ENCODE measurements around the gene ST8SIA6. TPM values are rescaled to one million over a fixed set of nuclear protein-coding genes. Genes with fewer than 3 reads are reported as not detected.
"Not testable (repeated sequence)": the region's sequence is repeated elsewhere in the genome, so short reads cannot be mapped to it uniquely, and the experiment has no call there.

The ST8SIA6 gene
- total RNA-seq (2014; rRNA removed; shearing (Covaris generic)), result not detected in 2 replicates
- total RNA-seq (2022), result not detected in 2 replicates
- not detected for Bru-seq, nascent RNA
- BruChase-seq, experiment 1, labeled RNA remaining after a 6-hour chase, result percentile 3 among the genes with signal in this experiment
- BruChase-seq, experiment 2, labeled RNA remaining after a 2-hour chase, result percentile 1 among the genes with signal in this experiment
- long read RNA-seq, result 0 reads

GRCh38 chr10:17454161-17455014, at the start of gene ST8SIA6:
Gene ST8SIA6, minus strand, starts transcription at chr10:17454595. Its CDS starts 340 bp downstream, at chr10:17454255.
- intact Hi-C loops (cut with micrococcal nuclease; ENCODE audit: unreplicated experiment), result no loop called here
- BruUV-seq (replicated peaks), result no TSS peak
- Histone ChIP-seq H3K27ac (ENCODE audit: low read depth, low read length, poor library complexity, severe bottlenecking) (no peak within 1 kb of the TSS), H3K4me1 (ENCODE audit: insufficient read depth, low read length, poor library complexity, severe bottlenecking) (no peaks in the 10 kb centered on the region), H4K20me1 (ENCODE audit: insufficient read depth, low read length) (no peaks in the 10 kb centered on the region), H2AFZ (ENCODE audit: low read length) (no peak within 1 kb of the TSS), H3K9me2 (ENCODE audit: insufficient read depth, low read length) (no peaks in the 10 kb centered on the region), H3K79me2 (ENCODE audit: insufficient read depth, low read depth, low read length) (no peaks in the 10 kb centered on the region), H3K4me3 (ENCODE audit: low read depth, low read length, poor library complexity, severe bottlenecking) (no peak within 1 kb of the TSS), H3K4me2 (ENCODE audit: low read length) (no peak within 1 kb of the TSS), H3K36me3 (ENCODE audit: insufficient read depth, low read length) (no peaks in the 10 kb centered on the region), H3K9me3 (ENCODE audit: low read length) (no peaks in the 10 kb centered on the region)
- DNase-seq (ENCODE audit: low spot score), result no peak
- TF ChIP-seq CTCF (conservative IDR thresholded peaks at IDR 0.05; ENCODE audit: low read length) (no peak), EZH2phosphoT487 (IDR thresholded peaks at IDR 0.05; ENCODE audit: borderline replicate concordance, low read depth, low read length) (no peak)
- POLR2A ChIA-PET, result interaction anchor here (0.5 to 0.6 kb wide), 2 partner anchors 13 to 1333 kb away, joined by 3 to 4 read pairs; no protein-coding TSS in a partner anchor
- CTCF ChIA-PET (ENCODE audit: unreplicated experiment), result no interaction called here

- no peak overlapping the region for H2AFZ ChIP-seq (ENCODE audit: low read length)
- intact Hi-C loops (cut with micrococcal nuclease; ENCODE audit: unreplicated experiment), result no loop called here
- H3K36me3 ChIP-seq (ENCODE audit: insufficient read depth, low read length), result no peaks in the 10 kb centered on the region
- ChIA-PET CTCF (ENCODE audit: unreplicated experiment) (no interaction called here), POLR2A (no interaction called here)
- no peaks in the 10 kb centered on the region for H3K9me3 ChIP-seq (ENCODE audit: low read length)
- H3K9me2 ChIP-seq (ENCODE audit: insufficient read depth, low read length), result no peaks in the 10 kb centered on the region
- no peak overlapping the region for H3K27ac ChIP-seq (ENCODE audit: low read depth, low read length, poor library complexity, severe bottlenecking)
- no peak for DNase-seq (ENCODE audit: low spot score)
- BruUV-seq (replicated peaks), result no TSS peak
- no peaks in the 10 kb centered on the region for H3K4me1 ChIP-seq (ENCODE audit: insufficient read depth, low read length, poor library complexity, severe bottlenecking)
- H3K4me2 ChIP-seq (ENCODE audit: low read length), result no peak overlapping the region
- H4K20me1 ChIP-seq (ENCODE audit: insufficient read depth, low read length), result no peaks in the 10 kb centered on the region
- H3K4me3 ChIP-seq (ENCODE audit: low read depth, low read length, poor library complexity, severe bottlenecking), result no peak overlapping the region
- TF ChIP-seq CTCF (conservative IDR thresholded peaks at IDR 0.05; ENCODE audit: low read length) (no peak), EZH2phosphoT487 (IDR thresholded peaks at IDR 0.05; ENCODE audit: borderline replicate concordance, low read depth, low read length) (no peak)
- H3K79me2 ChIP-seq (ENCODE audit: insufficient read depth, low read depth, low read length), result no peaks in the 10 kb centered on the region
Measured at GRCh38 chr10:17503795-17504194, 49.4 kb upstream of the ST8SIA6 start.

GRCh38 chr10:17502814-17503213, 48.4 kb upstream of the ST8SIA6 start:
- no peaks in the 10 kb centered on the region for H3K79me2 ChIP-seq (ENCODE audit: insufficient read depth, low read depth, low read length)
- H3K4me1 ChIP-seq (ENCODE audit: insufficient read depth, low read length, poor library complexity, severe bottlenecking), result no peaks in the 10 kb centered on the region
- POLR2A ChIA-PET, result no interaction called here
- no peak for TF ChIP-seq CTCF (conservative IDR thresholded peaks at IDR 0.05; ENCODE audit: low read length)
- no peak for TF ChIP-seq EZH2phosphoT487 (IDR thresholded peaks at IDR 0.05; ENCODE audit: borderline replicate concordance, low read depth, low read length)
- no peak overlapping the region for H3K4me2 ChIP-seq (ENCODE audit: low read length)
- H4K20me1 ChIP-seq (ENCODE audit: insufficient read depth, low read length), result no peaks in the 10 kb centered on the region
- intact Hi-C loops (cut with micrococcal nuclease; ENCODE audit: unreplicated experiment), result no loop called here
- no peaks in the 10 kb centered on the region for H3K9me2 ChIP-seq (ENCODE audit: insufficient read depth, low read length)
- CTCF ChIA-PET (ENCODE audit: unreplicated experiment), result no interaction called here
- H3K27ac ChIP-seq (ENCODE audit: low read depth, low read length, poor library complexity, severe bottlenecking), result no peak overlapping the region
- BruUV-seq (replicated peaks), result no TSS peak
- H2AFZ ChIP-seq (ENCODE audit: low read length), result no peak overlapping the region
- no peak for DNase-seq (ENCODE audit: low spot score)
- H3K9me3 ChIP-seq (ENCODE audit: low read length), result no peaks in the 10 kb centered on the region
- no peaks in the 10 kb centered on the region for H3K36me3 ChIP-seq (ENCODE audit: insufficient read depth, low read length)
- no peak overlapping the region for H3K4me3 ChIP-seq (ENCODE audit: low read depth, low read length, poor library complexity, severe bottlenecking)

- POLR2A ChIA-PET; CTCF ChIA-PET (ENCODE audit: unreplicated experiment); H3K4me3 ChIP-seq (ENCODE audit: low read depth, low read length, poor library complexity, severe bottlenecking); intact Hi-C loops (cut with micrococcal nuclease; ENCODE audit: unreplicated experiment); H4K20me1 ChIP-seq (ENCODE audit: insufficient read depth, low read length); BruUV-seq (replicated peaks); DNase-seq (ENCODE audit: low spot score); H3K9me3 ChIP-seq (ENCODE audit: low read length); H3K36me3 ChIP-seq (ENCODE audit: insufficient read depth, low read length); H3K27ac ChIP-seq (ENCODE audit: low read depth, low read length, poor library complexity, severe bottlenecking); H3K79me2 ChIP-seq (ENCODE audit: insufficient read depth, low read depth, low read length); H2AFZ ChIP-seq (ENCODE audit: low read length); H3K9me2 ChIP-seq (ENCODE audit: insufficient read depth, low read length); H3K4me1 ChIP-seq (ENCODE audit: insufficient read depth, low read length, poor library complexity, severe bottlenecking); H3K4me2 ChIP-seq (ENCODE audit: low read length): not testable (repeated sequence)
Measured at GRCh38 chr10:17499014-17499413, 44.6 kb upstream of the ST8SIA6 start.
